Measurements from ENCODE around the gene PLP2. TPM values are rescaled to one million over a fixed set of nuclear protein-coding genes. Genes with fewer than 3 reads are reported as not detected.
A peak's percentile ranks its signal among the peaks of the same experiment; 100 is the strongest.

PLP2 gene
- total RNA-seq, 1 experiment from 2014 or later, result 293 TPM

DNA sequence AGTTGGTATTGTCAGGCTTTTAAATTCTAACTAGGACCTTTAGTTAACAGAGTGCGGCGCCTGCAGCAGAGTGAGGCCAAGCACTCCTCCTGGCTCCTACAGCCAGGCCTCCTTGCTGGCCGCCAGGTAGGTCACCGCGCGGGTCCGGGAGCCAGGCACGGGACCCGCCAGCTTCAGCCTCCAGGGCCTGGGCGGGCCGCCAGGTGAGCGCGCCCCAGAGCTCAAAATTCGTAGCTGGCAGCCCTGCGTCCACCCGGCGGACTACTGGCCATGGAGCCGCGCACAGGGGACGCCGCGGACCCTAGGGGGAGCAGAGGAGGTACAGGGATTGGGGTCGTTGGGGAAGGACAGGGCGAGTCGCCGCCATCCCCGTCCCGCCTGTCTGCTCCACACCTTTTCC lies 9.1 kb upstream of the PLP2 start, which contains the start of gene MAGIX:
MAGIX (plus strand) TSS at position 139 of the 400 bp plus-strand sequence; CDS start at position 271, 132 bp downstream.
- Histone ChIP-seq H3K27ac (ENCODE audit: low read length) (peak within 1 kb of the TSS; percentile 71; the same call in 1 of the 2 replicates), H3K4me1 (ENCODE audit: control insufficient read depth, insufficient read depth, low read length) (peaks cover 26% of the 10 kb centered on the region), H3K27me3 (ENCODE audit: control insufficient read depth, insufficient read depth, low read length) (no peaks in the 10 kb centered on the region), H3K4me3 (ENCODE audit: low read depth in 2 of 2, low read length in 2 of 2) (peak within 1 kb of the TSS; percentile 40 to 57), H3K36me3 (ENCODE audit: control insufficient read depth, insufficient read depth, low read length) (no peaks in the 10 kb centered on the region), H3K9me3 (ENCODE audit: control insufficient read depth, insufficient read depth, low read depth, low read length) (no peaks in the 10 kb centered on the region)
- BruUV-seq (replicated peaks), result no TSS peak
- ChIA-PET CTCF (no interaction called here), POLR2A (no interaction called here)
- in situ Hi-C loops (cut with HindIII; ENCODE audit: low pct_unique_long_range_greater_than_20kb, low sequenced_read_pairs), result no loop called here
- no peak for TF ChIP-seq REST (IDR thresholded peaks at IDR 0.05; ENCODE audit: insufficient read depth in 1 of 2, low read depth in 2 of 2, low read length in 1 of 2)
- no peak for TF ChIP-seq SIN3A (IDR thresholded peaks at IDR 0.05; ENCODE audit: borderline replicate concordance, insufficient read depth, low read depth, low read length)
- TF ChIP-seq CTCF (IDR thresholded peaks at IDR 0.05), result no peak
- TF ChIP-seq POLR2AphosphoS5 (IDR thresholded peaks at IDR 0.05; ENCODE audit: low read depth, low read length), result no peak
- no peak for TF ChIP-seq TCF7L2 (IDR thresholded peaks at IDR 0.05; ENCODE audit: low read depth, low read length)
- intact Hi-C loops (cut with micrococcal nuclease; ENCODE audit: unreplicated experiment), result loop anchor here (5.0 kb wide), 1 partner anchor 40 kb away; the partner anchor contains the start of gene GPKOW
- DNase-seq (ENCODE audit: low read depth, low spot score), result no peak
- ATAC-seq, result no peak

GRCh38 chrX:49163555-49164419 lies 7.9 kb upstream of the PLP2 start:
- ATAC-seq (peak; percentile 77), DNase-seq (ENCODE audit: low read depth, low spot score) (no peak)
- peak overlapping the region; percentile 40 to 57 for H3K4me3 ChIP-seq (ENCODE audit: low read depth in 2 of 2, low read length in 2 of 2)
- no peaks in the 10 kb centered on the region for H3K9me3 ChIP-seq (ENCODE audit: control insufficient read depth, insufficient read depth, low read depth, low read length)
- peaks cover 28% of the 10 kb centered on the region for H3K4me1 ChIP-seq (ENCODE audit: control insufficient read depth, insufficient read depth, low read length)
- no peak for TF ChIP-seq POLR2AphosphoS5 (IDR thresholded peaks at IDR 0.05; ENCODE audit: low read depth, low read length)
- TF ChIP-seq REST (IDR thresholded peaks at IDR 0.05; ENCODE audit: insufficient read depth in 1 of 2, low read depth in 2 of 2, low read length in 1 of 2), result 0 out of 4 replicates have a peak, but pooled peaks of 1 of the 2 experiments have one; percentile 34
- no peak for TF ChIP-seq SIN3A (IDR thresholded peaks at IDR 0.05; ENCODE audit: borderline replicate concordance, insufficient read depth, low read depth, low read length)
- TF ChIP-seq CTCF (IDR thresholded peaks at IDR 0.05), result peak; percentile 91
- in situ Hi-C loops (cut with HindIII; ENCODE audit: low pct_unique_long_range_greater_than_20kb, low sequenced_read_pairs) (no loop called here), intact Hi-C loops (cut with micrococcal nuclease; ENCODE audit: unreplicated experiment) (loop anchor here (5.0 kb wide), 1 partner anchor 41 kb away; the partner anchor contains the start of gene GPKOW)
- H3K36me3 ChIP-seq (ENCODE audit: control insufficient read depth, insufficient read depth, low read length), result no peaks in the 10 kb centered on the region
- CTCF ChIA-PET, result interaction anchor here (0.8 kb wide), 1 partner anchor 88 kb away, joined by 3 read pairs; no protein-coding TSS in a partner anchor
- POLR2A ChIA-PET, result interaction anchor here (0.6 kb wide), 2 partner anchors 27 to 261 kb away, joined by 3 to 4 read pairs; no protein-coding TSS in a partner anchor
- BruUV-seq (replicated peaks), result no TSS peak
- H3K27ac ChIP-seq (ENCODE audit: low read length), result peak overlapping the region; percentile 93
- no peaks in the 10 kb centered on the region for H3K27me3 ChIP-seq (ENCODE audit: control insufficient read depth, insufficient read depth, low read length)

All from Panc1 (cell line).